HEK293T (cell line): ENCODE results near the gene TCAIM.
"Not testable (repeated sequence)": the region's sequence is repeated elsewhere in the genome, so short reads cannot be mapped to it uniquely, and the experiment has no call there.

Experiments
- CTCF ChIA-PET: fragments of 350-600 bp; formaldehyde crosslinking; extraction: SDS; loops from one replicate; lab custom pipeline; 2021; ENCODE audit warnings: antibody characterized with exemption, inconsistent platforms; lab: Yijun Ruan, JAX
- POLR2A ChIA-PET: fragments of 350-600 bp; formaldehyde crosslinking; extraction: SDS; loops from one replicate; lab custom pipeline; 2020; ENCODE audit warnings: antibody characterized with exemption, inconsistent platforms; lab: Yijun Ruan, JAX
- DNase-seq: peaks from one replicate; pipeline ENCODE4 v3.0.0; 2012; ENCODE audit warnings: mixed read lengths; ENCODE audit errors: extremely low spot score
- ARNT ChIP-seq: fragments of 450-650 bp; IDR thresholded peaks from 2 replicates; pipeline ENCODE4 v1.6.1; 2017; ENCODE audit warnings: mild to moderate bottlenecking
- BHLHE40 ChIP-seq: fragments of 450-650 bp; IDR thresholded peaks from 2 replicates; pipeline ENCODE4 v1.6.1; 2016; ENCODE audit warnings: mild to moderate bottlenecking, moderate library complexity, borderline replicate concordance
- CTBP1 ChIP-seq: fragments of 450-650 bp; IDR thresholded peaks from 2 replicates; pipeline ENCODE4 v1.6.1; 2016; ENCODE audit warnings: borderline replicate concordance
- ELF4 ChIP-seq: fragments of 450-650 bp; IDR thresholded peaks from 2 replicates; pipeline ENCODE4 v1.6.1; 2017; ENCODE audit warnings: antibody characterized with exemption
- FOXA1 ChIP-seq: fragments of 450-650 bp; IDR thresholded peaks from 2 replicates; pipeline ENCODE4 v1.6.1; 2016; ENCODE audit warnings: mild to moderate bottlenecking
- FOXK2 ChIP-seq: fragments of 450-650 bp; IDR thresholded peaks from 2 replicates; pipeline ENCODE4 v1.6.1; 2016; ENCODE audit warnings: mild to moderate bottlenecking
- FOXM1 ChIP-seq: fragments of 450-650 bp; IDR thresholded peaks from 2 replicates; pipeline ENCODE4 v1.6.1; 2017; ENCODE audit warnings: mild to moderate bottlenecking, borderline replicate concordance
- HDGF ChIP-seq: fragments of 450-650 bp; IDR thresholded peaks from 2 replicates; pipeline ENCODE4 v1.6.1; 2017; ENCODE audit warnings: antibody characterized with exemption, borderline replicate concordance
- L3MBTL2 ChIP-seq: fragments of 450-650 bp; conservative IDR thresholded peaks from 2 replicates; pipeline ENCODE4 v1.6.1; 2016; ENCODE audit warnings: mild to moderate bottlenecking
- LEF1 ChIP-seq: fragments of 450-650 bp; IDR thresholded peaks from 2 replicates; pipeline ENCODE4 v1.6.1; 2017; ENCODE audit warnings: mild to moderate bottlenecking, borderline replicate concordance
- NFRKB ChIP-seq: fragments of 450-650 bp; IDR thresholded peaks from 2 replicates; pipeline ENCODE4 v1.6.1; 2016; ENCODE audit warnings: mild to moderate bottlenecking, moderate library complexity
- SP1 ChIP-seq: fragments of 450-650 bp; IDR thresholded peaks from 2 replicates; pipeline ENCODE4 v1.6.1; 2017
- SUZ12 ChIP-seq: fragments of 450-650 bp; IDR thresholded peaks from 2 replicates; pipeline ENCODE4 v1.6.1; 2016; ENCODE audit warnings: mild to moderate bottlenecking
- TARDBP ChIP-seq: fragments of 450-650 bp; IDR thresholded peaks from 2 replicates; pipeline ENCODE4 v1.6.1; 2016
- ZNF384 ChIP-seq: fragments of 450-650 bp; IDR thresholded peaks from 2 replicates; pipeline ENCODE4 v1.6.1; 2016
- TF ChIP-seq, protein P1 (sequence below): fragments of 450-650 bp; IDR thresholded peaks from 2 replicates; pipeline ENCODE4 v1.6.1; 2016

TCAIM gene

DNA sequence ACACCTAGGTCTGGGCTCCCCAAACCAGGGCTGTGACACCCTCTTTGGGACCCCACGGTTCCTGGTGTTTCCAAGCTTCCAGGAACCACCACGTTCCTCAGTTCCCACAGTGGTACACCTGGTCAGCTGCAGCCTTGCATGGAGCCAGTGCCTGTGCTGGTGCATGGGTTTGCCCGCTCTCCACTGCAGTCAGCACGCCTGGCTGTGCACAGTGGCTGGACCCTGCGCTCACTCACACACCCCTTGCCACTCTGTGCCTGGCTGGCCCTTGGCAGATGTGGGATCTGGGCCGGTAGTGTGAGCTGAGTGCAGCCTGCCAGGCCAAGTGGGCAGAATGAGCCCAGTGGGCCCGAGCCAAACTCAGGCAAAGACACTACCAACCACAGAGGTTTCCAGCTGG lies 48.8 kb downstream of the TCAIM start:
- POLR2A ChIA-PET: no interaction called here

DNA sequence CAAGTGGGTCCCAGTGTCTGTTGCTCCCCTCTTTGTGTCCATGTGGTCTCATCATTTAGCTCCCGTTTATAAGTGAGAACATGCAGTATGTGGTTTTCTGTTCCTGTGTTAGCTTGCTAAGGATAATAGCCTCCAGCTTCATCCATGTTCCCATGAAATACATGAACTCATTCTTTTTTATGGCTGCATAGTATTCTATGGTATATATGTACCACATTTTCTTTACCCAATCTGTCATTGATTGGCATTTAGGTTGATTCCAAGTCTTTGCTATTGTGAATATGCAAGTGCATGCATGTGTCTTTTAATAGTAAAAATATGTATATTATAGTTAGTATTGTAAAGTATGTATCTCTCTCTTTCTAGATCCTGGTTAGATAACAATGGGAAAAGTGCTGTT lies 53.9 kb downstream of the TCAIM start:
- TF ChIP-seq BHLHE40 (no peak), L3MBTL2 (no peak), TARDBP (no peak), FOXM1 (no peak), NFRKB (no peak), ELF4 (no peak)
- no peak for DNase-seq
- ChIA-PET CTCF (no interaction called here), POLR2A (no interaction called here)

More for the DNA sequence above, 48.8 kb downstream of the TCAIM start:
- no peak for DNase-seq
- CTCF ChIA-PET: no interaction called here
- TF ChIP-seq, protein P1, sequence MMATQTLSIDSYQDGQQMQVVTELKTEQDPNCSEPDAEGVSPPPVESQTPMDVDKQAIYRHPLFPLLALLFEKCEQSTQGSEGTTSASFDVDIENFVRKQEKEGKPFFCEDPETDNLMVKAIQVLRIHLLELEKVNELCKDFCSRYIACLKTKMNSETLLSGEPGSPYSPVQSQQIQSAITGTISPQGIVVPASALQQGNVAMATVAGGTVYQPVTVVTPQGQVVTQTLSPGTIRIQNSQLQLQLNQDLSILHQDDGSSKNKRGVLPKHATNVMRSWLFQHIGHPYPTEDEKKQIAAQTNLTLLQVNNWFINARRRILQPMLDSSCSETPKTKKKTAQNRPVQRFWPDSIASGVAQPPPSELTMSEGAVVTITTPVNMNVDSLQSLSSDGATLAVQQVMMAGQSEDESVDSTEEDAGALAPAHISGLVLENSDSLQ: no peak
- TF ChIP-seq FOXK2 (no peak), L3MBTL2 (no peak), ZNF384 (no peak), SP1 (no peak), ARNT (no peak)

DNA sequence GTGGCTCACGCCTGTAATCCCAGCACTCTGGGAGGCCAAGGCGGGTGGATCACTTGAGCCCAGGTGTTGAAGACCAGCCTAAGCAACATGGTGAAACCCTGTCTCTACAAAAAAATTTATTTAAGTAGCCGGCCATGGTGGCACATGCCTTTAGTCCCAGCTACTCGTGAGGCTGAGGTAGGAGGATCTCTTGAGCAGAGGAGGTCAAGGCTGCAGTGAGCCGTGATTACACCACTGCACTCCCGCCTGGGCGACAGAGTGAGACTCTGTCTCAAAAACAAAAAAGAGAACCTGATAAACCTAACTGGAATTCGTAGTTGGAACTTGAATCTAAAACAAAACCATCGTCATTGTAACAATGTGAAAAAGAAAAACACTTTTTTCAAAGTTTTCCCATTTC lies 57.1 kb downstream of the TCAIM start:
- DNase-seq: no peak
- ChIA-PET POLR2A (no interaction called here), CTCF (no interaction called here)
- TF ChIP-seq HDGF (no peak), FOXA1 (no peak), SUZ12 (no peak), SP1 (no peak), ELF4 (no peak), FOXM1 (no peak), TARDBP (no peak), ZNF384 (no peak), FOXK2 (no peak), LEF1 (no peak), CTBP1 (no peak), BHLHE40 (no peak), ARNT (no peak)
- TF ChIP-seq, protein P1: no peak

DNA sequence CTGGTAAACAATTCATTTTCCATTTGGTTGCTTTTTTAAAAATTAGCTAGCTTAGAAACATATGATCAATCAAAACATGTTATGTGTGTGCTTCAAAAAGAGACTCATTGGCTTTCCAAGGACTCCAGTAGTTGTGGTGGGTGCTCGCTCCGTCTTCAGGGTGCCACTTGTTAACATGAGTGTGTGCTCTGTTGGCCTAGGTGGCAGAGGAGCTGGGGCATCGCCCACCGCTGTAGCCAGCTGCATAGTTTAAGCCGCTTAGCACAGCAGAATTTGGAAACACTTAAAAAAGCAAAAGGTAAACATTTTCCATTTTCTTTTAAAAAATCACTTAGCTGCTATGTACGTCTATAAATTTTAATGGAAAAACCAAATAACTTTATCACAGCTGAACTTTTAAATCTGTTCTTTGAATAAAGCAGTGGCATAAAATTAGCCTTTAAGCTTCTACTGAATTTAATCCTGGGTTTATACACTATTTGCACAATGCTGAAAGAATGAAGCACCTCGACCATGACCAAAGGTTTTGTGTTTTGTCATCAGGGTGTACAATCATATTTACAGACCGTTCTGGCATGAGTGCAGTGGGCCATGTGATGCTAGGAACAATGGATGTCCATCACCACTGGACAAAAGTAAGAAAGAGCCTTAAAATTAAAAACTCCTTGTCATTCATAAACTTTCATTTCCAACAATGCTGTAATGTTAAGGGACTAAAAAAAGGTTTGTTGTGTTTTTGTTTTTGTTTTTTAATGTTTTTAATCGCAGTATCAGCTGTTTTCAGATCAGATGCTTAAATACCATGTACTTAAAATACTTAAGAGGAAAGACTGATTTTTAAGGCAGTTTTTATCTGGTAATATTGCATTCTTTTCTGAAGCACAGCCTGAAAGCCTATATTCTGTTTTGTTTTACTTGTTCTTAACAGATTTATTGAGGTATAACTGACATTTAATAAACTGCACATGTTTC lies 57.9 kb downstream of the TCAIM start:
- DNase-seq: no peak
- ChIA-PET CTCF (no interaction called here), POLR2A (no interaction called here)
- TF ChIP-seq NFRKB (no peak), TARDBP (no peak), SUZ12 (no peak), SP1 (no peak), BHLHE40 (no peak), ZNF384 (no peak), ARNT (no peak), L3MBTL2 (no peak), CTBP1 (no peak), FOXM1 (no peak), HDGF (no peak)
- TF ChIP-seq, protein P1: no peak

DNA sequence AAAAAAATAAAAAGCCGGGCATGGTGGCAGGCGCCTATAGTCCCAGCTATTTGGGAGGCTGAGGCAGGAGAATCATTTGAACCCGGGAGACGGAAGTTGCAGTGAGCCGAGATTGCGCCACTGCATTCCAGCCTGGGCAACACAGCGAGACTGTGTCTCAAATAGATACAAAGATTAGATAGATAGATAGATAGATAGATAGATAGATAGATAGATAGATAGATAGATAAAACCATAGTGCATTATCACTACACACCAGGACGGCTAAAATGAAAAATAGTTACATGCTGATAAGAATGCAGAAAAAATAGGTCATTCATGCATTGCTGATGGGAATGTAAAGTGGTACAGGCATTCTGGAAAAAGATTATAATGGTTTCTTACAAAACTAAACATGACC lies 59.7 kb downstream of the TCAIM start:
- CTCF ChIA-PET, POLR2A ChIA-PET, DNase-seq: not testable (repeated sequence)

DNA sequence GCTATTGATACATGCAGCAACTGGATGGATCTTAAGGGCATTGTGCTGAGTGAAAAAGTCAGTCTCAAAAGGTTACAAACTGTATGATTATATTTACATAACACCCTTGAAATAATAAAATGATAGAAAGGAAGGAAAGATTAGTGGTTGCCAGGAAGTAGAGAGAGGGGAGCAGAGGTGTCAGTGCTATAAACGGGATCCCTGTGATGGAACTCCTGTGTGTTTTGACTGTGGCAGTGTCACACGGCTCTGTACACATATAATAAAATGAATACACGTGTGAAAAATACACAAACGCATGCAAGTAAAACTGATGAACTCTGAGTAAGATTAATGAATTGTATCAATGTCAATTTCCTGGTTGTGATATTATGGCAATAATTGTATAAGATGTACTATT lies 60.3 kb downstream of the TCAIM start:
- no peak for DNase-seq
- TF ChIP-seq LEF1 (no peak), CTBP1 (no peak), FOXM1 (no peak), ELF4 (no peak), HDGF (no peak), SUZ12 (no peak), TARDBP (no peak), FOXK2 (no peak), NFRKB (no peak), ZNF384 (no peak), SP1 (no peak), L3MBTL2 (no peak), BHLHE40 (no peak), FOXA1 (no peak), ARNT (no peak)
- TF ChIP-seq, protein P1: no peak
- CTCF ChIA-PET: no interaction called here
- POLR2A ChIA-PET: no interaction called here
